IMR-90 (cell line): ENCODE measurements around the gene NKAIN2.

Experiments used
- CTCF ChIP-seq: conservative IDR thresholded peaks from 2 replicates; pipeline ENCODE4 v1.5.1; 2012; ENCODE audit warnings: mild to moderate bottlenecking, low read depth, low read length, improper control_type of control experiment
- FOS ChIP-seq: fragments of 150-350 bp; IDR thresholded peaks from 2 replicates; pipeline ENCODE4 v1.6.1; 2016; ENCODE audit warnings: low read depth, low read length
- MAZ ChIP-seq: IDR thresholded peaks from 2 replicates; pipeline ENCODE4 v1.6.1; 2012; ENCODE audit warnings: low read depth, mild to moderate bottlenecking, low read length, improper control_type of control experiment, moderate library complexity, borderline replicate concordance
- RAD21 ChIP-seq: IDR thresholded peaks from 2 replicates; pipeline ENCODE4 v1.6.1; 2012; ENCODE audit warnings: low read length, improper control_type of control experiment
- RCOR1 ChIP-seq: IDR thresholded peaks from 2 replicates; pipeline ENCODE4 v1.6.1; 2012; ENCODE audit warnings: mild to moderate bottlenecking, low read length, improper control_type of control experiment; ENCODE audit not compliant: insufficient replicate concordance
- RFX5 ChIP-seq: IDR thresholded peaks from 2 replicates; pipeline ENCODE4 v1.8.0; 2012; ENCODE audit warnings: low read depth, mild to moderate bottlenecking, low read length, moderate library complexity

DNA sequence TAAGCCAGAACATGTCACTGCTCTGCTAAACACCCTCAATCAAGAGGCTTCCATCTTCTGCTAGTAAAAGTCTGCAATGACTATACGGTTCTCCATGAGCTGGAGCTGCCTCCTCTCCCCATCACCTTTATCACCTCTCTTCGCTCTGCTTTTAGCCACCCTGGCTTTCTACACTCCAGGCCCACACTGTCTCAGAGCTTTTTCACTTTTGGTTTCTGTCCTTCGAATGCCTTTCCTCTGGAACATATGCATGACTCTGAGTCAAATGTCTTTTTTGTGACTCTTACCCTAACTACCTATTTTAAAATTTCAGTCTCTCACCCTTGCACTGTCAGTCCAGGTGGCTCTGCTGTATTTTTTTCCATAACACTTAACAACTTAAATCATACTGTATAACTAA is 633.1 kb downstream of the NKAIN2 start:
- TF ChIP-seq CTCF, result no peak
- TF ChIP-seq RCOR1, result no peak
- no peak for TF ChIP-seq RAD21
- no peak for TF ChIP-seq RFX5
- TF ChIP-seq FOS, result no peak
- no peak for TF ChIP-seq MAZ
